HG03342 (cell line): ENCODE data around the gene MLPH.

ENCODE experiments used
- ATAC-seq: cut with Tn5 transposase; IDR thresholded peaks from one replicate; pipeline ENCODE4 v1.9.1; 2021; ENCODE audit warnings: mild to moderate bottlenecking, moderate library complexity; ENCODE audit not compliant: unreplicated experiment

MLPH gene, protein sequence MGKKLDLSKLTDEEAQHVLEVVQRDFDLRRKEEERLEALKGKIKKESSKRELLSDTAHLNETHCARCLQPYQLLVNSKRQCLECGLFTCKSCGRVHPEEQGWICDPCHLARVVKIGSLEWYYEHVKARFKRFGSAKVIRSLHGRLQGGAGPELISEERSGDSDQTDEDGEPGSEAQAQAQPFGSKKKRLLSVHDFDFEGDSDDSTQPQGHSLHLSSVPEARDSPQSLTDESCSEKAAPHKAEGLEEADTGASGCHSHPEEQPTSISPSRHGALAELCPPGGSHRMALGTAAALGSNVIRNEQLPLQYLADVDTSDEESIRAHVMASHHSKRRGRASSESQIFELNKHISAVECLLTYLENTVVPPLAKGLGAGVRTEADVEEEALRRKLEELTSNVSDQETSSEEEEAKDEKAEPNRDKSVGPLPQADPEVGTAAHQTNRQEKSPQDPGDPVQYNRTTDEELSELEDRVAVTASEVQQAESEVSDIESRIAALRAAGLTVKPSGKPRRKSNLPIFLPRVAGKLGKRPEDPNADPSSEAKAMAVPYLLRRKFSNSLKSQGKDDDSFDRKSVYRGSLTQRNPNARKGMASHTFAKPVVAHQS

GRCh38 chr2:237486819-237487448 is at the start of gene MLPH:
MLPH (plus strand) TSS chr2:237487251; CDS start chr2:237493427, 6,176 bp downstream.
- ATAC-seq, result no peak

DNA sequence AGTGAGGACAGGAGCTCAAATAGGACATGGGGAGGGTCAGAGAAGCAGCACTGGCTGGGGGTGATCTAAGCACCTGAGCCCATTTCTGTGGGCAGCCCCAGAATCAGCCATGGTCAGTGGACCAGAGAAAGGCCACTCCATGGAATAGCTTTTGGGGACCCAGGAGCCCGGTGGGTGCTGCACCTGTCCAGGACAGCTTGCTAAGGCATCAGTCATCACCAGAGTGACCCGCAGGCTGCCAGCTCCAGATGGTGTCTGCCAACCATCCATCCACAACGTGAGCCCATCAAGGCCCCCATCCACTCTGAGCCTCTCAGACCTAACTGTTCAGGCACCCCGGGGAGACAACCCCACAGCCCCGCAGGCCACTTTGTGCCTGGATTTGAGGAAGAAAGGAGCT is 49.5 kb upstream of the MLPH start:
- no peak for ATAC-seq

- no peak for ATAC-seq
These were observed 48.7 kb upstream of the MLPH start for GRCh38 chr2:237438080-237438940.

DNA sequence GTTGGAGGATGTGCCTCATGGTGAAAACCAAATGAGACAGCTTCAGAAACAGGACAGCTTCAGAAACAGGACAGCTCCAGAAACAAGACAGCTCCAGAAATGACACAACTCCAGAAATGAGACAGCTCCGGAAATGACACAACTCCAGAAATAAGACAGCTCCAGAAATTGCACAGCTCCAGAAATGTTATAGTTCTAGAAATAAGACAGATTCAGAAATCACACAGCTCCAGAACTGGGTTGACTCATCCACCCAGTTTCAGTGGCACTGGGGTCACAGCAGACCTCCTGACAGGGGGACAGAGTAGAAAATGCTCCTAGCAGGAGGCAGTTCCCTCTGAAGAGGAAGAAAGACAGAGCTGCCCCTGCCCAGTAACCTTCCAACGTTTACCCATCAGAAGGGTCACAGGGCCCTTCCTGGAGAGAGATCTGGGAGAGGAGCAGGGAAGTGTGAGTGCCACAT is 46.2 kb upstream of the MLPH start:
- ATAC-seq, result no peak

- ATAC-seq, result no peak
These were observed 45.3 kb upstream of the MLPH start for GRCh38 chr2:237441605-237442274.

- no peak for ATAC-seq
These were observed 43.0 kb upstream of the MLPH start for GRCh38 chr2:237444071-237444470.

- ATAC-seq, result no peak
These were observed 41.3 kb upstream of the MLPH start for GRCh38 chr2:237445611-237446337.

DNA sequence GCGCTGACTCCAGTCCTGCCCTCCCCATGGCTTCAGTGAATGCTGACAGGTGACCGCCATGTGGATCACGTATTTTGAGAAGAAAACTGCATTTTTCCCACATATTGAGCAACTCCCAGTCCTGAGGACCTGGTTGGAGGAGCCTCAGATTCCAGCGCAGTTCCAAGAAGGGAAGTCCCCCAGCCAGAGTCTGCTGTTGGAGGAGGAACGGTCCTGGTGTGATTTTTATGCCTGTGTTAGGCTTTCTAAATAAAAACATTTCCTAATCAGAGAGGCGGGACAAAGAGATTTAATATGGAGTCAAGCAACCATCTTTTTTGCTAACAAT is 40.7 kb upstream of the MLPH start:
- no peak for ATAC-seq

GRCh38 chr2:237447496-237447895 is 39.6 kb upstream of the MLPH start:
- ATAC-seq, result no peak

- no peak for ATAC-seq
These were observed 38.9 kb upstream of the MLPH start for GRCh38 chr2:237448171-237448570.

GRCh38 chr2:237448626-237449025 is 38.4 kb upstream of the MLPH start:
- no peak for ATAC-seq

GRCh38 chr2:237449193-237449881 is 37.7 kb upstream of the MLPH start:
- ATAC-seq, result no peak

DNA sequence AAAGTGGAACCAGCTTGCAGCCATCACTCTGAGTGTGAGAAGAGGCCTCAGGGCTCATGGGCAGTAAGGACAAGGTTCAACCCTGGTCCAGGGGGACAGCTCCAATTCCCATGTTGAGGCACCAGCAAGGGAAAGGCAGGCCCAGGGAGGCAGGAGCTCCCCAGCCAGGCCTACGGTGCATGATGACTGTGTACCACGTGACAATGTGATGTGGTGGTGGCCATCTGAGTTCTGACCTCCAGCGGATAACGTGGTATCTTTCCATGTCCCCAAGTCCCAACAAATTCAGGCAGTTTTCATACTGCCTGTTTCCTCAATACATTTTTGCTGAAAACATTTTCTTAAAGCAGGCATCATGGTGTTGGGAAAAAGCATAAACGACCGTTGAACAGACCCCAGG is 36.9 kb upstream of the MLPH start:
- ATAC-seq, result no peak

- ATAC-seq, result no peak
These were observed 36.5 kb upstream of the MLPH start for GRCh38 chr2:237450583-237450982.

DNA sequence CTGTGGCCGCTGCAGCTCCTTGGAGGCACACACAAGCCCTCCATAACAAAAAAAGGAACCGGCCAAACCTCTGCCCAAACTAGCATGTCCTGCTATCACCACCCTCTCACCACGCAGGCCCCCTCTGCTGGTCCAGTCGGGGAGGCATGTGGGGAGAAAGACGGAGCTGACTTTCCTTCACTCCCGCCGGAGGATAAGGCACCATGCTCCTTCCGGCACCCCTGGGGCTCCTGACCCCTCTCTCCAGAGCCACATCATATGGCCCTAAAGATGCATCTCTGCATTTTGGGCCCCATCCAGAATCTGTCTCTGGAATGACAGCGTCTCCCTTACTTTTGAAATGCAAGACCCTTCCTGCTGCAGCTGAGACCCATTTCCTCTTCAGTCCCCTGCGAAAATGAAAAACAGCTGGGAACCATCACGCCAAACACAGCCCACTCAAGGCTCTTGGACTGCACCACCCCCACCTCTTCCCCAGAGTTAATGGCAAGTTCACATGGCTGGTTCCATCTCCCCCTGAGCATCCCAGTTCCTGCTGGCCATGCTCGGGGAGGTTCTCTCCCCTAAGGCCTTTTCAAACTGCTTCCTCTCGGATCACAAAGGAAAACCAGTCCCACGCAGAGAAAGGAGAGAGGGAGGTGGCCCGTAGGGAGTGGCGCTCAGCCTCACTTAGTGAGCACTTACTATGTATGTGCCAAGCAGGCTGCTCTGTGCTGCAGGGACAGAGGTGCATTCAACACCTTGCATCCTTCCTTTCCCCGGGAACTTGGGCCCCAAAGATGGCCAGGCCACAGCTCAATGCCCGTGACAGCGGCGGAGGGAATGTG is 35.2 kb upstream of the MLPH start:
- no peak for ATAC-seq

GRCh38 chr2:237452861-237453260 is 34.2 kb upstream of the MLPH start:
- no peak for ATAC-seq

GRCh38 chr2:237453671-237454070 is 33.4 kb upstream of the MLPH start:
- ATAC-seq, result no peak

GRCh38 chr2:237455764-237456163 is 31.3 kb upstream of the MLPH start:
- no peak for ATAC-seq
